ENCODE data around the gene BLOC1S6. TPM values are rescaled to one million over a fixed set of nuclear protein-coding genes. Genes with fewer than 3 reads are reported as not detected.

The BLOC1S6 gene
- total RNA-seq, 4 donors from 2014 or later: 18.3 to 61.1 (median 32.0) TPM

DNA sequence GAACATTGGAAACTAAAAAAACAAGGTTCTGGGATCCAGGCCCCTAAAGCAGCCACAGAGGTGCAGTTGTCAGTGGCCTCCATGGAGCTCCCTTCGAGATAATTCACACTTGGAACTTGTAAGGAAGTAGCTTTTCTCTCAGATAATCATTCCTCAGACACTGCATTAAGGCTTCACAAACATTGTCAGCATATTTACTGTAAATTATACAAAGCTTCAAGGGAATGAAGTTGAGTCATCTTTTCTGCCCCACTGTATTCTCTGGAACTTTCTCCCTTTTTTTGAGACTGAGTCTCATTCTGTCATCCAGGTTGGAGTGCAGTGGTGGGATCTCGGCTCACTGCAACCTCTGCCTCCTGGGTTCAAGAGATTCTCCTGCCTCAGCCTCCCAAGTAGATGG is 7.1 kb downstream of the BLOC1S6 start:
- TF ChIP-seq, protein P1, sequence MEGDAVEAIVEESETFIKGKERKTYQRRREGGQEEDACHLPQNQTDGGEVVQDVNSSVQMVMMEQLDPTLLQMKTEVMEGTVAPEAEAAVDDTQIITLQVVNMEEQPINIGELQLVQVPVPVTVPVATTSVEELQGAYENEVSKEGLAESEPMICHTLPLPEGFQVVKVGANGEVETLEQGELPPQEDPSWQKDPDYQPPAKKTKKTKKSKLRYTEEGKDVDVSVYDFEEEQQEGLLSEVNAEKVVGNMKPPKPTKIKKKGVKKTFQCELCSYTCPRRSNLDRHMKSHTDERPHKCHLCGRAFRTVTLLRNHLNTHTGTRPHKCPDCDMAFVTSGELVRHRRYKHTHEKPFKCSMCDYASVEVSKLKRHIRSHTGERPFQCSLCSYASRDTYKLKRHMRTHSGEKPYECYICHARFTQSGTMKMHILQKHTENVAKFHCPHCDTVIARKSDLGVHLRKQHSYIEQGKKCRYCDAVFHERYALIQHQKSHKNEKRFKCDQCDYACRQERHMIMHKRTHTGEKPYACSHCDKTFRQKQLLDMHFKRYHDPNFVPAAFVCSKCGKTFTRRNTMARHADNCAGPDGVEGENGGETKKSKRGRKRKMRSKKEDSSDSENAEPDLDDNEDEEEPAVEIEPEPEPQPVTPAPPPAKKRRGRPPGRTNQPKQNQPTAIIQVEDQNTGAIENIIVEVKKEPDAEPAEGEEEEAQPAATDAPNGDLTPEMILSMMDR (IDR thresholded peaks at IDR 0.05): no peak
- no peak for TF ChIP-seq POLR2A (IDR thresholded peaks at IDR 0.05)
- no peak for DNase-seq
- H3K9me3 ChIP-seq: no peaks in the 10 kb centered on the region
- no peaks in the 10 kb centered on the region for H3K27me3 ChIP-seq
- peaks cover 0 to 17% (median 0%) of the 10 kb centered on the region in 3 donors for H3K36me3 ChIP-seq
- peaks cover 0 to 6% (median 0%) of the 10 kb centered on the region in 4 donors for H3K4me1 ChIP-seq
- no peak overlapping the region for H3K27ac ChIP-seq
- no peak overlapping the region for H3K4me3 ChIP-seq

DNA sequence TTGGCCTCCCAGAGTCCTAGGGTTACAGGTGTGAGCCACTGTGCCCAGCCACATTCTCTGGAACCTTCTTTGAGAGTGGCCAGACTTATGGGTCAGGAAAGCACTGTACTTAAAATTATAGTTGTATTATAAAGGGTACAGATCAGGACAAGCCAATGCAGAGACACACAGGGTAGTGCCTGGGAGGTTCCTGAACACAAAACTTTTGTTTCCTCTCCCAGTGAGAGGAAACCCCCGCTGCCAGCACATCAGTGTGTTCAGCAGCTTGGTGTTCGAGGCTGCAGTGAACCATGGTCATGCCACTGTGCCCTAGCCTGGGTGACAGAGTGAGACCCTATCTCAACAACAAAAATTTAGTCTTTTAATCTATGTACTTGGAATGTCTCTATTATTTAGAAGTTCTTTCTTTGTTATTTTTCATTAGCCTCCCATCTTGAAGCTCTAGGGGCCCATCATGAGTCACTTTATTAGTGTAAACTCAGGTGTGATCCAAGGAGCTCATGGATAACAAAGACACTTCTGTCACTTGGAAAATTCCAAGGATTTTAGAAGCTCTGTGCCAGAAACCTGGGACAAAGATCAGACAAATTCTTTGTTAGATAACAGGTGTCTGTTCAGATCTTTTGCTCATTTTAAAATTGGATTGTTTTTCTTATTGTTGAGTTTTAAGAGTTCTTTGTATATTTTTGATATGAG is 7.8 kb downstream of the BLOC1S6 start:
- no peak overlapping the region for H3K27ac ChIP-seq
- H3K9me3 ChIP-seq: no peaks in the 10 kb centered on the region

DNA sequence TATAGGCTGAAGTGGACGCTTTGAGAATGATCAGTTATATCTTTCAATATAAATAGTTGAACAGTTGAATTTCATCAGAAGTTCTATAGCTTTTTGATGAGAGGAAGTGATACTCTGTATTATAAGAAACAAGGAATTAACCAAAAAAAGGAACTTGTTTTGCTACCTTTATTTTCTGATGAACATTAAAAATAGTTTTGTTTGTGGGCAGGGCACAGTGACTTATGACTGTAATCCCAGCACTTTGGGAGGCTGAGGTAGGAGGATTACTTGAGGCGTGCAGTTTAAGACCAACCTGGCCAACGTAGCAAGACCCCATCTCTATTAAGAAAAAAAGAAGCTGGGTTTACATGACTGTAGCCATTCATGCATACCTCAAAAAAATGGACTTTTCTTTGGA is 16.7 kb downstream of the BLOC1S6 start:
- DNase-seq: no peak
- H3K9me3 ChIP-seq: no peaks in the 10 kb centered on the region
- H3K36me3 ChIP-seq: peaks cover 0 to 31% (median 0%) of the 10 kb centered on the region in 3 donors
- no peak for TF ChIP-seq POLR2A (IDR thresholded peaks at IDR 0.05)
- TF ChIP-seq, protein P1 (IDR thresholded peaks at IDR 0.05): no peak
- peaks cover 0 to 3% (median 0%) of the 10 kb centered on the region in 4 donors for H3K4me1 ChIP-seq
- H3K4me3 ChIP-seq: no peak overlapping the region
- H3K27ac ChIP-seq: no peak overlapping the region
- H3K27me3 ChIP-seq: no peaks in the 10 kb centered on the region

More for the DNA sequence above, 7.8 kb downstream of the BLOC1S6 start:
- DNase-seq: no peak
- TF ChIP-seq POLR2A (IDR thresholded peaks at IDR 0.05): no peak
- TF ChIP-seq, protein P1 (IDR thresholded peaks at IDR 0.05): no peak
- Histone ChIP-seq H3K36me3 (peaks cover 0 to 17% (median 0%) of the 10 kb centered on the region in 3 donors), H3K4me3 (no peak overlapping the region), H3K27me3 (no peaks in the 10 kb centered on the region), H3K4me1 (no peaks in the 10 kb centered on the region)

DNA sequence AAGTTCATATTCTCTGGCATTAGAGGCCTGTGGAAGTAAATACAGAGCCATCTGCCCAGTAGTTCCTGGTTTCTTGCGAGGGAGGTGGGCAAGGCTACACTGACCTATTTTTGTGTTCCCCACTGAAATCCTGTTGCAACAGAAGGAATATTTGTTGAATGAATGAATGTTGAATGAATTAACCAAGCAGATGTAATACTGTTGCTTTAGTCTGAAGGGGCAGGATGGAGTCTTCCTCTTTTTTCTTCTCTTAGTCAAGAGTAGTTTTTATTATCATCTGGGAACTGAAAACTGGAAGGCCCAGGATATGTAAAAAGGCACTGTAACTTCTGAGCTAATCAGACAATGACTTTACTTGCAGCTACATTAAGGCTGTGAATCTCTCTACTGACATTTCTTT is 17.1 kb downstream of the BLOC1S6 start:
- Histone ChIP-seq H3K9me3 (no peaks in the 10 kb centered on the region), H3K36me3 (peaks cover 0 to 35% (median 0%) of the 10 kb centered on the region in 3 donors), H3K27me3 (no peaks in the 10 kb centered on the region), H3K4me1 (peaks cover 0 to 3% (median 0%) of the 10 kb centered on the region in 4 donors), H3K4me3 (no peak overlapping the region), H3K27ac (no peak overlapping the region)
- no peak for DNase-seq
- TF ChIP-seq, protein P1 (IDR thresholded peaks at IDR 0.05): no peak
- TF ChIP-seq POLR2A (IDR thresholded peaks at IDR 0.05): no peak

DNA sequence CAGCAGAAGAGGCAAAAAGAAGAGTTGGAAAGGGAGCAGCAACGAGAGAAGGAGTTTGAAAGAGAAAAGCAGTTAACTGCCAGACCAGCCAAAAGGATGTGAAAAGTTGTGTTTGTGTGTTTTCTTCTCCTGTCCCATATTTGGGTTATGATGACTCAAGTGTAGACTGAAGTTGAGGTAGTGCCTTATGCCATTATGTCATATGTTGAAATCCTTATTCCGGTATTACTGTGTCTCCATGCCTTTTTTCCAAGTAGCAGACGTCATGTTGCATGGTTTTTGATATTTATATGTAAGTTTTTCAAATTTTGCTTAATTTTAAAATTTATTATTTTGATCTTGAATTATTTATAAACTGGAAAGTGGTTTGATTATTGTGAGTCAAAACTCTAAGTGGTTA is 19.2 kb downstream of the BLOC1S6 start:
- DNase-seq: no peak
- TF ChIP-seq POLR2A (IDR thresholded peaks at IDR 0.05): no peak
- TF ChIP-seq, protein P1 (IDR thresholded peaks at IDR 0.05): no peak
- no peaks in the 10 kb centered on the region for H3K9me3 ChIP-seq
- no peak overlapping the region for H3K27ac ChIP-seq
- H3K36me3 ChIP-seq: peaks cover 0 to 36% (median 0%) of the 10 kb centered on the region in 3 donors
- H3K4me3 ChIP-seq: no peak overlapping the region
- H3K27me3 ChIP-seq: no peaks in the 10 kb centered on the region
- peaks cover 0 to 3% (median 0%) of the 10 kb centered on the region in 4 donors for H3K4me1 ChIP-seq
